GM18868 (cell line): ENCODE data around the gene ARL14EP.

Source experiments
- ATAC-seq: cut with Tn5 transposase; IDR thresholded peaks from one replicate; pipeline ENCODE4 v1.9.1; 2021; ENCODE audit warnings: mild to moderate bottlenecking, moderate library complexity; ENCODE audit not compliant: unreplicated experiment

ARL14EP gene

DNA sequence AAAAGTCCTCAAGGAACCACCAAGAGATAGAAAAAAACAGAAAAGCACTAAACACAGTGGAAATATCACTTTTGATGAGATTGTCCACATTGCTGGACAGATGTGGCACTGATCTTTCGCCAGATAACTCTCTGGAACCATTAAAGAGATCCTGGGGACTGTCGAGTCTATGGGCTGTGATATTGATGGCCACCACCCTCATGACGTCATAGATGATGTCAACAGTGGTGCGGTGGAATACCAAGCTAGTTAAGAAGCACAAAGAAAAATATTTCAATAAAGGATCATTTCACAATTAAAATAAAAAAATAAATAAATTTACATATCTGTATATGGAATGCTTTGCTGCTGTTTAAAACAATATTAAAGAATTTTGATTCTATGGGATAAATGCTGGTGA lies 45.5 kb downstream of the ARL14EP start:
- no peak for ATAC-seq

- ATAC-seq, result no peak
Measured at GRCh38 chr11:30370164-30370563, 47.3 kb downstream of the ARL14EP start.

- ATAC-seq, result no peak
Measured at GRCh38 chr11:30377347-30377746, 54.4 kb downstream of the ARL14EP start.

- no peak for ATAC-seq
Measured at GRCh38 chr11:30380846-30381245, 57.9 kb downstream of the ARL14EP start.

- no peak for ATAC-seq
Measured at GRCh38 chr11:30381879-30382278, 59.0 kb downstream of the ARL14EP start.
